Mucosa of descending colon (tissue), 3 donors: ENCODE measurements around the gene CADPS. TPM values are rescaled to one million over a fixed set of nuclear protein-coding genes. Genes with fewer than 3 reads are reported as not detected.
A peak's percentile ranks its signal among the peaks of the same experiment; 100 is the strongest.

Source experiments
- ATAC-seq: fragments of 200-7000 bp; cut with Tn5 transposase; one replicate; pipeline ENCODE4 v1.9.1; 2020; ENCODE audit warnings: mild to moderate bottlenecking, moderate library complexity
- DNase-seq, 3 donors: peaks; one replicate each; pipeline ENCODE4 v3.0.0-alpha.2; 2020
- H3K36me3 ChIP-seq: fragments of 200-600 bp; one replicate; pipeline ENCODE4 v1.8.0; 2021; ENCODE audit warnings: low read depth, mild to moderate bottlenecking
- H3K4me1 ChIP-seq: fragments of 200-600 bp; one replicate; pipeline ENCODE4 v1.8.0; 2021; ENCODE audit warnings: low read depth, mild to moderate bottlenecking
- H3K4me3 ChIP-seq: fragments of 200-600 bp; one replicate; pipeline ENCODE4 v1.8.0; 2021; ENCODE audit warnings: mild to moderate bottlenecking
- H3K9me3 ChIP-seq: fragments of 200-600 bp; one replicate; pipeline ENCODE4 v1.8.0; 2021; ENCODE audit warnings: mild to moderate bottlenecking
- intact Hi-C, 2 donors: fragments of 100-400 bp; cut with DNase I in 1 of 2; cut with micrococcal nuclease in 1 of 2; formaldehyde crosslinking; loops; one replicate each; pipeline versions ENCODE4 v1.11.0 to v1.11.1; 2022; cut with DNase I, micrococcal nuclease
- total RNA-seq, 3 donors: library from RNA; stranded (reverse); fragmentation: NEBNext Ultra II Directional in 2 of 3; extraction: Animal tissue kit (Norgen Biotek cat#: 25700) in 2 of 3; gene quantifications; one replicate each; pipeline versions ENCODE4 v1.2.1 to v1.2.4, GENCODE V29; 2021 to 2023
- TF ChIP-seq, protein P1 (sequence below): fragments of 200-600 bp; IDR thresholded peaks from one replicate; pipeline ENCODE4 v1.8.0; 2022; ENCODE audit warnings: antibody characterized with exemption, mild to moderate bottlenecking
- donor health status: DM: no; HTN: no; CAD: no; lungs with moderate emphysema.
- donor health status: DM: no; HTN: no; CAD: no.
- donor health status: DM: no; HTN: yes; CAD: no.

CADPS gene
- total RNA-seq, 3 donors from 2014 or later: 3.7 to 6.2 (median 6.1) TPM

DNA sequence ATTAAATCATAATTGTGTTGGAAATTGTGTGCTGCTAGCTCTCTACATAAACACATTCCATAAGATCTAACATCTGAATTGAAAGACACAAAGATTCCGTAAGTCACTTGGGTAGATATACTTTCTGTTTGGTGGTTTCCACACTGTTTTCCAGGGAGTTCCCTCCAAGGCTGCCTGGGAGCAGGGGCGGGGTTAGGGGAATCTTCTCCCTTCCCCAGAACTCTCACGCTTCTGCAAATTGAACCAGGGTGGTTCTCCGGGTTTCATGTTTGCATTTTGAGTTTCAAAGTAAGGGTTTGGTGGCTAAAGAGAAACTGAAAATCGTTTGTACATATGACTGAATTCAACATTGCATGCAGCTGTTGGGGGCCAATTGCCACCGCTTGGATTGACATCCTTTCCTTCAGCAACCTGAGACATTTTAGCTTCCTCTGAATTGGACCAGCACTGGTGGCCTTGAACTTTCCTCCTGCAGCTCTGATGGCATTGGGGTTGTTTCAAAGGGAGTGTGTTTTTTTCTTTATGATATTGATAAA, 309.1 kb downstream of the CADPS start:
- ATAC-seq: no peak
- no peak for DNase-seq
- Histone ChIP-seq H3K4me1 (no peaks in the 10 kb centered on the region), H3K4me3 (no peak overlapping the region), H3K9me3 (no peaks in the 10 kb centered on the region), H3K36me3 (no peaks in the 10 kb centered on the region)
- TF ChIP-seq, protein P1, sequence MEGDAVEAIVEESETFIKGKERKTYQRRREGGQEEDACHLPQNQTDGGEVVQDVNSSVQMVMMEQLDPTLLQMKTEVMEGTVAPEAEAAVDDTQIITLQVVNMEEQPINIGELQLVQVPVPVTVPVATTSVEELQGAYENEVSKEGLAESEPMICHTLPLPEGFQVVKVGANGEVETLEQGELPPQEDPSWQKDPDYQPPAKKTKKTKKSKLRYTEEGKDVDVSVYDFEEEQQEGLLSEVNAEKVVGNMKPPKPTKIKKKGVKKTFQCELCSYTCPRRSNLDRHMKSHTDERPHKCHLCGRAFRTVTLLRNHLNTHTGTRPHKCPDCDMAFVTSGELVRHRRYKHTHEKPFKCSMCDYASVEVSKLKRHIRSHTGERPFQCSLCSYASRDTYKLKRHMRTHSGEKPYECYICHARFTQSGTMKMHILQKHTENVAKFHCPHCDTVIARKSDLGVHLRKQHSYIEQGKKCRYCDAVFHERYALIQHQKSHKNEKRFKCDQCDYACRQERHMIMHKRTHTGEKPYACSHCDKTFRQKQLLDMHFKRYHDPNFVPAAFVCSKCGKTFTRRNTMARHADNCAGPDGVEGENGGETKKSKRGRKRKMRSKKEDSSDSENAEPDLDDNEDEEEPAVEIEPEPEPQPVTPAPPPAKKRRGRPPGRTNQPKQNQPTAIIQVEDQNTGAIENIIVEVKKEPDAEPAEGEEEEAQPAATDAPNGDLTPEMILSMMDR: no peak
- intact Hi-C loops: no loop called here

DNA sequence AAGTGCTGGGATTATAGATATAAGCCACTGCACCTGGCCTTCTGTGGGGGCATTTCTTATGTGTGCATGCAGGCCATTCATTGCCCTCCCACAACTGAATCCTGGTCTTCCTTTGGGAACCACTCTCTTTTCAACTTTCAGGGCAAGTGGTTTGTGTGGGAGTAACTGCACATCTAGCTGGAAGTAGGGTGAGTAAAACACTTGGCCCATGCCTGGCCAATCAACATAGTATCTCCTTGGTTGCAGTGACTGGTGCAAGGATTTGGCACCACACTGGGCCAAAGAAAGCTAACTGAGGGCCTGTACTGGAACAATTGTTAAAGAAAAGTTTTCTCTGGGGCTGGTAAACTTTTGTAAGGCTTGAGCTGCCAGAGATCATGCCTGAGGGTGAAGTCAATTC, 312.6 kb downstream of the CADPS start:
- DNase-seq (no peak), ATAC-seq (no peak)
- no peaks in the 10 kb centered on the region for H3K9me3 ChIP-seq
- TF ChIP-seq, protein P1: no peak
- no peak overlapping the region for H3K4me3 ChIP-seq
- H3K36me3 ChIP-seq: no peaks in the 10 kb centered on the region
- intact Hi-C loops: no loop called here
- H3K4me1 ChIP-seq: no peaks in the 10 kb centered on the region

DNA sequence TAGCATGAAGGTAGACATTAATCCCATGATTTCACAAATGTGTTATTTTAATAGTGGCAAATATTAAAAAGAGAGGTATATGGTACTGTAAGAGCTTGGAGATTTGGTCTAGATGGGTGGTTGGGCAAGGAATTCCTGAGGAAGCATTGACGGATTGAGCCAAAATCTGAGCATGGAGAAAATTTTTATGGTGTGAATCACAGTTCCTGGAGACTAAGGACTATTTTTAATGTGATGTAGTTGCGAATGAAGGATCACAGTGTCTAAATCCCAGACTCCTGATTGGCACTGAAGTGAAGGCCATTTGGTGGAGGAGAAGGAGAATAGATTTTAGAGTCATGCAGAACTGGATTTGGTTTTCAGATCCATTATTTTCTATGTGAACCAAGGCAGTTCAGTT, 313.2 kb downstream of the CADPS start:
- Histone ChIP-seq H3K9me3 (no peaks in the 10 kb centered on the region), H3K36me3 (no peaks in the 10 kb centered on the region), H3K4me1 (no peaks in the 10 kb centered on the region), H3K4me3 (no peak overlapping the region)
- intact Hi-C loops: no loop called here
- DNase-seq (no peak), ATAC-seq (no peak)
- TF ChIP-seq, protein P1: no peak

DNA sequence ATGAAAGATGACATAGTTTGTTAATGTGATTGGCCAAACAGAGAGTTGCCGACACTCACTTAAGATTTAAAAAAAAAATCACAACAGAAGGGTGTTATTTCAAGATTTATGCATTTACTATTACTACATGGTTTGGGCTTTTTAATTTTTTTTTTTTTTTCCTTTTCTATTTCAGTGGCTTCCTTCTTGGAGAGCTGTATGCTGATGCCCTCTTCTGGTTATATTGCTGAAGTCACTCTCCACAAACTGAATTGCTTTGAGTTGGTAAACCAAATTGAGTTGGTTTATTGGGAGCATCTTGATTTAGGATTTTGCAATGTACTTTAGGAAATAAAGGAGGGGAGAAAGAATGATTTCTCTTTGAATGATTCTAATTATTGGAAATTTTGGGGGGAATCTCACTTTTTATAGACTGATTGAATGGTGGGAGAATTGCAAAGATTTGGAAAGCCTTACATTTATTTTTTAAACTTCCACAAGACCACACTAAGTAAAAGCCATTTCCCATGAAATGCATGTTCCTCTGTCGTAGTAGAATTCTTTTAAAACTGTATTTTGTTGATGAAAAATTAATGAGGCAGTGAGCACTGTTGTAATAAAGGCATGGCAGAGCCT, 315.3 kb downstream of the CADPS start:
- intact Hi-C loops: no loop called here
- no peak overlapping the region for H3K4me3 ChIP-seq
- ATAC-seq: no peak
- no peaks in the 10 kb centered on the region for H3K4me1 ChIP-seq
- TF ChIP-seq, protein P1: no peak
- H3K36me3 ChIP-seq: no peaks in the 10 kb centered on the region
- DNase-seq: no peak
- no peaks in the 10 kb centered on the region for H3K9me3 ChIP-seq

DNA sequence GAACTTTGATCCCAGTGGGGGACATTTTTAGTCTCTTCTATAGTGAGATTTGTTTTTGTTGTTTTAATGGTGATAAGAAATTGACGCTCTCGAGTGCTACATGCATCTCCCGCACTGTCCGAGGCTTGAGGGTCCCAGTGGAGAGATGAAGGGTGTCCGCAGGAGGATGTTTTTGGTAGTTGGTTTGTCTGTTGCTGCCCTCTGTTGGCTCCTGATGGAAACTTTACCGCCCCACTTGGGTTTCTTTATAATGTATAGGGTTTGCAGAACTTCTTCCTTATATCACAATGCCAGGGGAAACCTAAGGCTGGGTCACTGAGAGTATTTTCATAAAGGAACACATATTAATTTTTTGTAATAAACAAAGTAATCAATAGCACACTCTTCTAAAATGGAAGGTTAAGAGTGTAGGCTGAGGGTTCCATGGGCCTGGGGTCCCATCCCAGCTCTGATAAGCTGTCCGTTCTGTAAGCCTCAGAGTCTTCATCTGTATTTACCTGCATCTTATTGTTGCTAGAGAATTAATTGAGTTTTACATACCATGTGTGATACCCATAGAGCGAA, 316.6 kb downstream of the CADPS start:
- TF ChIP-seq, protein P1: no peak
- H3K4me3 ChIP-seq: no peak overlapping the region
- DNase-seq (peak in 1 of 3 donors; percentile 32), ATAC-seq (no peak)
- H3K4me1 ChIP-seq: no peaks in the 10 kb centered on the region
- H3K9me3 ChIP-seq: no peaks in the 10 kb centered on the region
- intact Hi-C loops: no loop called here
- H3K36me3 ChIP-seq: no peaks in the 10 kb centered on the region
